Kidney tubule cell (primary cell): ENCODE data around the gene WDR81.
"Not testable (repeated sequence)": the region's sequence is repeated elsewhere in the genome, so short reads cannot be mapped to it uniquely, and the experiment has no call there.

Source experiments
- DNase-seq: peaks from one replicate; pipeline ENCODE4 v3.0.0-alpha.2; 2018; ENCODE audit warnings: low spot score

The WDR81 gene

GRCh38 chr17:1724351-1724868 lies at the start of gene WDR81:
Gene WDR81 (plus strand): TSS chr17:1724704. CDS start chr17:1724960, 256 bp downstream.
- DNase-seq: peak; percentile 84

GRCh38 chr17:1676401-1676800 lies 48.1 kb upstream of the WDR81 start:
- no peak for DNase-seq

- DNase-seq: no peak
These were observed 41.0 kb upstream of the WDR81 start for GRCh38 chr17:1683459-1683858.

- peak; percentile 97 for DNase-seq
These were observed 39.9 kb upstream of the WDR81 start, which contains the start of gene PRPF8 for GRCh38 chr17:1684378-1685189. Gene PRPF8 (minus strand): TSS chr17:1684867. CDS start chr17:1684571, 296 bp downstream.

- no peak for DNase-seq
These were observed 38.4 kb upstream of the WDR81 start for GRCh38 chr17:1686086-1686485.

- not testable (repeated sequence) for DNase-seq
These were observed 36.1 kb upstream of the WDR81 start for GRCh38 chr17:1688405-1688804.

GRCh38 chr17:1690544-1691221 lies 33.8 kb upstream of the WDR81 start:
- no peak for DNase-seq

GRCh38 chr17:1693339-1693738 lies 31.2 kb upstream of the WDR81 start:
- DNase-seq: peak; percentile 43

GRCh38 chr17:1695365-1695764 lies 29.1 kb upstream of the WDR81 start:
- no peak for DNase-seq

GRCh38 chr17:1697681-1698080 lies 26.8 kb upstream of the WDR81 start:
- DNase-seq: no peak

GRCh38 chr17:1699891-1700290 lies 24.6 kb upstream of the WDR81 start:
- DNase-seq: not testable (repeated sequence)

GRCh38 chr17:1703063-1703462 lies 21.4 kb upstream of the WDR81 start:
- DNase-seq: peak; percentile 60

- no peak for DNase-seq
These were observed 19.5 kb upstream of the WDR81 start for GRCh38 chr17:1705004-1705403.

GRCh38 chr17:1707107-1707506 lies 17.4 kb upstream of the WDR81 start:
- no peak for DNase-seq

GRCh38 chr17:1708791-1709346 lies 15.6 kb upstream of the WDR81 start:
- DNase-seq: not testable (repeated sequence)

- DNase-seq: peak; percentile 29
These were observed 15.0 kb upstream of the WDR81 start for GRCh38 chr17:1709403-1709951.

GRCh38 chr17:1709971-1710806 lies 14.3 kb upstream of the WDR81 start, which contains the start of gene TLCD2:
Gene TLCD2 (minus strand): TSS chr17:1710377. CDS start chr17:1710242, 135 bp downstream.
- peak; percentile 73 for DNase-seq

- peak; percentile 23 for DNase-seq
These were observed 13.5 kb upstream of the WDR81 start for GRCh38 chr17:1710807-1711553.

- no peak for DNase-seq
These were observed 12.7 kb upstream of the WDR81 start for GRCh38 chr17:1711804-1712203.

- DNase-seq: no peak
These were observed 12.2 kb upstream of the WDR81 start for GRCh38 chr17:1712271-1712670.
